GM12872 (cell line): Measurements from ENCODE around the gene DNM2.

Experiments used
- TF ChIP-seq, protein P1 (sequence below): IDR thresholded peaks from 3 replicates; pipeline ENCODE4 v1.5.1; 2011; ENCODE audit warnings: low read depth, mild to moderate bottlenecking, low read length, moderate library complexity; ENCODE audit not compliant: insufficient read depth

Gene DNM2

DNA sequence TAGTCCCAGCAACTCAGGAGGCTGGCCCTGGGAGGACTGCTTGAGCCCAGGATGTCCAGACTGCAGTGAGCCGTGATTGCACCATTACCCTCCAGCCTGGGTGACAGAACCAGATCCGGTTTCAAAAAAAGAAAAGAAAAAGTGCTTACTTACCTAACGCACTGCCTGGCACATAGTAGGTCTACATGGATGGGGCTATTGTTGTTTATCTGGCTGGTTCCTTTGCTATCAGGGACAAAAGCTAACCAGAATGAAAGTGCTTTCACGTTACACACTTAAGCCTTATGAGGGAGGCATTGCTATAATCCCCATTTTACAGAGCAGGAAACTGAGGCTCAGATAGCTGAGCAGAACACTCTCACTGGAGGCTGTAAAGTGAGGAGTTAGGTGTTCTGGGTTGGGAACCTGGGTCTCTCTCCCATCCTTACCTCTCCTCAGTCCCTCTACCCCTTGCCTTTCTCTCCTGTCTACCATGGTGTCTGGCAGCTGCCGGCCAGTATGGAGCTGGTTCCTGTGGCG is 2.8 kb downstream of the DNM2 start:
- TF ChIP-seq, protein P1, sequence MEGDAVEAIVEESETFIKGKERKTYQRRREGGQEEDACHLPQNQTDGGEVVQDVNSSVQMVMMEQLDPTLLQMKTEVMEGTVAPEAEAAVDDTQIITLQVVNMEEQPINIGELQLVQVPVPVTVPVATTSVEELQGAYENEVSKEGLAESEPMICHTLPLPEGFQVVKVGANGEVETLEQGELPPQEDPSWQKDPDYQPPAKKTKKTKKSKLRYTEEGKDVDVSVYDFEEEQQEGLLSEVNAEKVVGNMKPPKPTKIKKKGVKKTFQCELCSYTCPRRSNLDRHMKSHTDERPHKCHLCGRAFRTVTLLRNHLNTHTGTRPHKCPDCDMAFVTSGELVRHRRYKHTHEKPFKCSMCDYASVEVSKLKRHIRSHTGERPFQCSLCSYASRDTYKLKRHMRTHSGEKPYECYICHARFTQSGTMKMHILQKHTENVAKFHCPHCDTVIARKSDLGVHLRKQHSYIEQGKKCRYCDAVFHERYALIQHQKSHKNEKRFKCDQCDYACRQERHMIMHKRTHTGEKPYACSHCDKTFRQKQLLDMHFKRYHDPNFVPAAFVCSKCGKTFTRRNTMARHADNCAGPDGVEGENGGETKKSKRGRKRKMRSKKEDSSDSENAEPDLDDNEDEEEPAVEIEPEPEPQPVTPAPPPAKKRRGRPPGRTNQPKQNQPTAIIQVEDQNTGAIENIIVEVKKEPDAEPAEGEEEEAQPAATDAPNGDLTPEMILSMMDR = no peak

DNA sequence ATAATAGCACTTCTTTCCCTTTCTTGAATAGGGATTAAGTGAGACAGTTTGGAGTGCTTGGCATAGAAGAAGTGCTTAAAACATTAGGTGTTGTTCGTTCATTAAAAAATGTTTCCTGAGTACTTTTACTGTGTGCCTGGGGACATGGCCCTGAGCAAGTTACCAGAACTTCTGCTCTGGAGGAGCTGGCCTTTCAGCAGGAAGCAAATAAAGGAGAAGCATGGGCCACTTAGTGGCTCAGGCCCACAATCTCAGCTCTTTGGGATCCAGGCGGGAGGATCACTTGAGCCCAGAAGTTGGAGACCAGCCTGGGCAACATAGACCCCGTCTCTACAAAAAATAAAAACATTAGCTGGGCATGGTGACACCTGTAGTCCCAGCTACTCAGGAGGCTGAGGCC is 5.7 kb downstream of the DNM2 start:
- TF ChIP-seq, protein P1 = no peak

DNA sequence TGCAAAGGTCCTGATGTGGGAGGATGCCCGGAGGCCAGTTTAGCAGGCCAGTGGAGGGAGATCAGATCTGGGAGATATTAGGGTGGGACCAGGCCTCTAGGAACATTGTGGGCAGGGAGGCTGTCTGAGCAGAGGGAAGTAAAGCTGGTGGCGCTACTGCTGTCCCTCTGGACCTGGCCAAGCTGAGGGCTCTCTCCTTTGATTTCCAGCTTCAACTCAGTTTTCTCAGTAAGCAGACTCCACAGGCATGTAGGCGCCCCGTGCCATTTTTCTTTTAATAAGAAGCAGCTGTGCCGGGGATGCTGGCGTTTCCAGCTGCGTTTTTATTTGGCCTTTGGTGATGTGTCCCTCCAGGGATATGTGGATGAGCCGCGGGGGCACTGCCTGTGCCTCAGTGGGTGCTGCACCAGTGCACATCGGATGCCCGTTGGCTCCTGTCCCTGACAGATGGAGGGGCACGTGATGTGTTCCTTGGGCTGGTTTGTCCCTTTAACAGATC is 6.7 kb downstream of the DNM2 start:
- TF ChIP-seq, protein P1 = no peak

DNA sequence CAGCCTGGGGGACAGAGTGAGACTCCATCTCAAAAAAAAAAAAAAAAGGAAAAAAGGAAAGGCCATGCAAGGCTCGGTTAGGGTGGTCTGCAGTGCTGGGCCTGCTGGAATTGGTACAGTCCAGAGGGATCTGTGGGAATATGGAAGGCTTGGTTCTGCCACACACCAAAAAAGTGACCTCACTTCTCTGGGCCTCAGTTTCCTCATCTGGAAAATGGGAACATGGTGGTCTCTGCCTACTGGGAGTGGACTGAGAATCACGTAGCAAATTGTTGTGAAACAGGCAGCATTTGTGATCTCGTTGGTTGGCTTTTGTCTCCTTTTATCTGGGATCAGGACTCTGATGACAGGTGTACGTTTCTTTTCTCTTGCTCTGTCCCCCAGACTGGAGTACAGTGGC is 7.5 kb downstream of the DNM2 start:
- TF ChIP-seq, protein P1 = no peak

DNA sequence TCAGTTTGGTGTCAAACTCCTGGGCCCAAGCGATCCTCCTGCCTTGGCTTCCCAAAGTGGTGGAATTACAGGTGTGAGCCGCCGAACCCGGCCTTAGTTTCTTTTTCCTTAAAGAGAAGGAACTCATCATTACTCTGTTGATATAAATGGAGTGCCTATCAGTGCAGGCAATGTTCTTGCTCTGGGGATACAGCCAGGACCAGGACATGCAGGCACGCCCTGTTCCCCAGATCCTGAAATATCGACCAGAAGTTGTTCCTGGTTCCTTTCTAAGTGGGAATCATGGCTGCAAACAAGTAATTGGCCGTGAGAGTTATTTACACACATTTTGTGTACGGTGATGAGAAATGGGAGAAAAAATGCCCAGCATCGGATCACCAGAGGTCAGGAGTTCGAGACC is 8.4 kb downstream of the DNM2 start:
- TF ChIP-seq, protein P1 = no peak

DNA sequence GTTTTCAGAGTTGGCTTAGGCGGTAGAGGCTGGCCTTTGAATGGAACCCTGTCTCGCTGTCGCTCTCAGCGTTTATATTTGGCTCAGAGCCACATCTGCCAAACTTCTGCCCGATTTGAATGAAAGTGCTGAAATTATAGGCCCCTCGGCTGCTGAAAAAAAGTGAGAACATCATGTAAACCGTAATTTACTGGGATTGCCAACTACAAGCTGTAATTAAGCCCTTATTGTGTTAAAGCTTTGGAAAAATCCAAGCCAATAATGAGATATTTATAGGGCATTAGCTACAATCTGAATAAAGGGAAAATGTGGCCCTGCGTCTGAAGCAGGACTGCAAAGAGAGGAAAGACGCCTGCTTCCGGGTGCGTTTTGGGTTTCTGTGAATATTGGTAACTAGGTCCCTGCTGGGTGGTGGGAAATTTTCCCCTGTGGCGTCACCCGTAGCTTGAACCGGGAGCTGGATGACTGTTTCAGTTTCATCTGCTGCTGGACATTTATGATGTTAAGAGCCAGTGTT is 9.9 kb downstream of the DNM2 start:
- TF ChIP-seq, protein P1 = no peak

DNA sequence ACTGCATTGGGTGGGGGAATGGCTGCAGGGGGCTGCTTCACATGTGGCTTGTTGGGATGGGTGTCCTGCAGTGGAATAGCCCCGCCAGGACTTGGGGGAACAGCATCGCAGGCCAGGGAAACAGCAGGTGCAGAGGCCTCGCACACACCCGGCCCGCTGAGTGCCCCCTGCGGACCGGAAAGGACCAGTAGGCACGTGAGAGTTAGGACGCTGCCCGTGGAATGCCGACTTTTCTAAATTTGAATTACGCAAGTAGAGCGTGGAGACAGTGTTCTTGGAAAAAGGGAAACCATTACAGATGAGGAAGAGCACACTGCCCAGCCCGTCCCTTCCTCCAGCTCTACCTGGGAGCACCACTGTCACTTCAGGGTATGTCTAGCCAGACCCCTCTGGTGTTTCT is 11.5 kb downstream of the DNM2 start:
- TF ChIP-seq, protein P1 = no peak

DNA sequence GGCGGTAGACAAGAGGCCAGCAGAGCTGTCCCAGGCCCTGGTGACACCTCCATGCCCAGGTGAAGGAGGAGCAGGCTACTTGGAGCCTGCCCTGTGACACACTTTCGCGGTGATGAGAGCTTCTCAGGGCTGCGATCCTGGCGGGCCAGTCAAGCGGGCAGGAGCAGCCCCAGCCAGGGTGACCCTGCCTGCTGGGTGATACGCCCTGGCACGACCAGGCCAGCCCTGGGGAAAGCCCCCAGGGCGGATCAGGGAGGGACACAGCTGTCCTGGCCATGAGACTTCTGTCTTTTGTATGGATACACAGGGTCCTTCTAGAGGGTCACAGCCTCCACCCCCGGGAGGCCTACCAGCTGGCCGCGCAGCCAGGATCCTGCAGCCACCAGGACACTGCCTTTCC is 13.1 kb downstream of the DNM2 start:
- TF ChIP-seq, protein P1 = no peak
